IPS DF 19.7 (cell line): ENCODE data around the gene MAOA.
"Not testable (repeated sequence)": the region's sequence is repeated elsewhere in the genome, so short reads cannot be mapped to it uniquely, and the experiment has no call there.

Experiments
- DNase-seq: peaks from one replicate; pipeline ENCODE4 v3.0.0-alpha.2; 2013; ENCODE audit warnings: low read depth, low spot score

MAOA gene

GRCh38 chrX:43717161-43717560 is 61.1 kb downstream of the MAOA start:
- no peak for DNase-seq

GRCh38 chrX:43718081-43718480 is 62.0 kb downstream of the MAOA start:
- DNase-seq, result no peak

DNA sequence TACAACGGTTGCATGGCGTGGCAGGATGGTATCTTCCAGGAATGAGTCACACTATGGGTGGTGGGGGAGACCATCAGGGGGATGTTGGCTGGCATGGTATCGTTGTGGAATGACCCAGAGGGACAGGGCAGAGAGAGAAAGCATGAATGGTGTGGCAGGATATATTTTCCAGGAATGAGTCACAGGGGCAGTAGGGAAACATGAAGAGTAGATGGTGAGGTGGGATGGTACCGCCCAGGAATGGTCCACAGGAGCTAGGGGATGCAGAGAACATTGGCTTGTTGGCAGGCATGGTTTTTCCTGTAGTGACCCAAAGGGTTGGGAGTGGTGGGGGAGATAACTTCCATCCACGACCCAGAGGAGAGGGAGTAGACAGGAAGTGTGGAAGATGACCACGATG is 62.4 kb downstream of the MAOA start:
- DNase-seq, result no peak

DNA sequence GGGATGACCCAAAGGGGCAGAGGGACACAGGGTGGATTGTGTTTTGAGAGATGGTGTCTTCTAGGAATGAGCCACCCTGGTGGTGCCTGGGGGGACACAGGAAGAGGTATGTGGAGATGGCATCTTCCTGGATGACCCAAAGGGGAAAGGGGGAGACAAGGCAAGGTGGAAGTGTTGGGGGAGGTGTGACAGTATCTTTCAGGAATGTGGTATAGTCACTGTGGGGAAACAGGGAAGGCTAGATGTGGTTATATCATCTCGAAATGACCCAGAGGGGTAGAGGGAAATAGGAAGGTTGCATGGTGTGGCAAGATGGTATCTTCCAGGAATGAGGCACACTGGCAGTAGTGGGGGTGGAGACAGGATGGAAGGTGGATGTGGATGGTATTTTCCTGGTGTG is 62.9 kb downstream of the MAOA start:
- DNase-seq, result no peak

- DNase-seq, result no peak
Observed at GRCh38 chrX:43720082-43720481, 64.0 kb downstream of the MAOA start.

DNA sequence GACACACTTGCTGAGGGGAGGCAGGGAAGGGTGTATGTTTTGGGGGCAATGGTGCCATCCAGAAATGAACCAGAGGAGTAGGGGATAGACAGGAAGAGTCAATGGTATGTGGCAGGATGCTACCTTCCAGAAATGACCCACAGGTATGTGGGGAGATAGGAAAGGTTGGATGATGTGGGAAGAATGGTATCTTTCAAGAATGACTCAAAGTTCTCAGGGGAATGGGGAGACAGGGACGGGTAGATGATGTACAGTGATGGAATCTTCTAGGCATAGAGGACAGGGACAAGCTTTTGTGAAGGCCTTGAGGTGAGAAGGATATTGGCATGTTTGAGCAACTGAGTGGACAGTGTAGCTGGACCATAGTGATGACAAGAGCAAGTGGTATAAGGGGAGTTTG is 64.9 kb downstream of the MAOA start:
- no peak for DNase-seq

DNA sequence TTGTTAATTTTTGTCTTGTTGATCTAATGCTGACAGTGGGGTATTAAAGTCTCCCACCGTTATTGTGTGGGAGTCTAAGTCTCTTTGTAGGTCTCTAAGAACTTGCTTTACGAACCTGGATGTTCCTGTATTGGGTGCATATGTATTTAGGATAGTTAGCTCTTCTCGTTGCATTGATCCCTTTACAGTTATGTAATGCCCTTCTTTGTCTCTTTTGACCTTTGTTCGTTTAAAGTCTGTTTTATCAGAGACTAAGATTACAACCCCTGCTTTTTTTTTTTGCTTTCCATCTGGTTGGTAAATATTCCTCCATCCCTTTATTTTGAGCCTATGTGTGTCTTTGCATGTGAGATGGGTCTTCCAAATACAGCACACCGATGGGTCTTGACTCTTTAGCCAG is 69.1 kb downstream of the MAOA start:
- not testable (repeated sequence) for DNase-seq

- not testable (repeated sequence) for DNase-seq
Observed at GRCh38 chrX:43727254-43727653, 71.2 kb downstream of the MAOA start.

- DNase-seq, result no peak
Observed at GRCh38 chrX:43728002-43728401, 71.9 kb downstream of the MAOA start.

- DNase-seq, result no peak
Observed at GRCh38 chrX:43728966-43729365, 72.9 kb downstream of the MAOA start.

GRCh38 chrX:43731086-43731485 is 75.0 kb downstream of the MAOA start:
- DNase-seq, result no peak

- no peak for DNase-seq
Observed at GRCh38 chrX:43733699-43734098, 77.6 kb downstream of the MAOA start.

- DNase-seq, result no peak
Observed at GRCh38 chrX:43734444-43734843, 78.3 kb downstream of the MAOA start.

- DNase-seq, result no peak
Observed at GRCh38 chrX:43735534-43735933, 79.4 kb downstream of the MAOA start.

DNA sequence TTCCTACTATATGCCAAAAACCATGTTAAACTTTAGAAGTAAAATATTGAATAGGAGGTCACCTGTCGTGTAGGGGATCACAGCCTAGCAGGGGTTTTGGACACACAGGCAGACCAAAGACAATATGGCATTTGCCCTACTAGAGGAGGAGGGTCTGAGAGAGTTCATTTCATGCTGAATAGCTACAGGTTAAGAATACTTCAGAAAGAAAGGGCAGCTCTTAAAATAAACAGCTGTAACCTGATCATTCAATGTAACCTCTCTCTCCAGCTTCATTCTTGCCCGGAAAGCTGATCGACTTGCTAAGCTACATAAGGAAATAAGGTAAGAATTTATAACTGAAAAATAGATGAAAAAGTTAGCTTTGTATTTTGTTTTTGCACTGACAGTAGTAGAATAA is 79.9 kb downstream of the MAOA start:
- DNase-seq, result no peak

DNA sequence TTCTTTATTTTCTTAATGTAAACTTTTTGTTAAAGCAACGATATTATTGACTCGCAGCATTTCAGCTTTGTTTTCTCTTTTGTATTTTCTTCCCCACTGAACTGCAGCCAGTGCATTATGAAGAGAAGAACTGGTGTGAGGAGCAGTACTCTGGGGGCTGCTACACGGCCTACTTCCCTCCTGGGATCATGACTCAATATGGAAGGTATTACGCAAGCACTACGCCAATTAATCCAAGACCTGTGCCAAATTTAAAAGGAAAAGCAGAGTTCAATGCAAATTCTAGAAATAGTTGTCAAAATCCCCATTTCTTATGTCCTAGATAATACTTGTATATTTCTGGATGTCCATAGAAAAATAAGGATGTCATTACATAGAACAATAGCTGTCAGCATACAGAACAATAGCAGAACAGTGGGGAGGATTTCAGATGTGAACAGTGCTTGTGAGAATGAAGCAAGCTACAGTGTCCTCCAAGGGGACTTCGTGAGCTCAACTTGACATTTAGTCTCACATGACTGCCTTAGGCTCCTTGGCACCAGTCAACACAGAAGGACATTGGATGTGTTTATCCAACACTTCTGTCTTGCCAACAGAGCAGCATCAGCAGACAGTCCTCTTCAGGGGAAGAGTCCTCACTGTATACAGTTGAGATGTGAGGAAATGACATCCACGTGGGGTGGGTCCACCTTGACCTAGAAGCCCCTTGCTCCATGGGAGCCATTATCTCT is 85.9 kb downstream of the MAOA start:
- no peak for DNase-seq

DNA sequence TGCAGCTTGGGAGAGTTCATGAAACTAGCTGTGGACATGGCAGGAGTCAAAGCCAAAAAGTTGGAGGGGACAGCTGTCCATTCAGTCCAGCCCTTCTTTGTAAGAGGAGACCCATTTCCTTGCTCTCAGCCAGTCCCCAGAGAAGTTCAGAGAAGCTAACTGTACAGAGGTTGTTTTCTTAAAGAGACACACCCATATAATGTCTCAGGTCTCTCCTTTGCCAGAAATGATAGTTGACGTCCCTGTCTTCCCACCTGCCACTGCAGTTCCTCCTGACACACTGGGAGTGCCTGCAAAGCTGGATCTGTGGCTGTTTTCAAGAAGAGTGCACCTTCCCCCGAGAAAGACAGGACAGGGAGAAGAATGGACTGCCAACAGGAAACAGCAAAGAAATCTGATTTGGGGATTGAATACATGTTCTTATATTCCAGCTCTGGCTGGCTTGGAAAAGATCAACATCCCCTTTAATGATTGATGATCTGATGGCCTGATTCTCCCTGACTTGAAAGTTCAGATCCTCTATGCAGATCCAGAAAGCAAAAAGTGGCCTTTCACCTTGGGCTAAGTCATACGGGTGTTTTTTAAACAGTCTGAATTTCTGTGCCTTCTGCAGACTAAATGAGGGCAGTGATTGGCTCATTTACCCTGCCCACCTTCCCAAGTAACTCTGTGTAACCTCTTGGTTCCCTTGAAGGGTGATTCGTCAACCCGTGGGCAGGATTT is 87.2 kb downstream of the MAOA start:
- no peak for DNase-seq

- no peak for DNase-seq
Observed at GRCh38 chrX:43744284-43744683, 88.2 kb downstream of the MAOA start.

DNA sequence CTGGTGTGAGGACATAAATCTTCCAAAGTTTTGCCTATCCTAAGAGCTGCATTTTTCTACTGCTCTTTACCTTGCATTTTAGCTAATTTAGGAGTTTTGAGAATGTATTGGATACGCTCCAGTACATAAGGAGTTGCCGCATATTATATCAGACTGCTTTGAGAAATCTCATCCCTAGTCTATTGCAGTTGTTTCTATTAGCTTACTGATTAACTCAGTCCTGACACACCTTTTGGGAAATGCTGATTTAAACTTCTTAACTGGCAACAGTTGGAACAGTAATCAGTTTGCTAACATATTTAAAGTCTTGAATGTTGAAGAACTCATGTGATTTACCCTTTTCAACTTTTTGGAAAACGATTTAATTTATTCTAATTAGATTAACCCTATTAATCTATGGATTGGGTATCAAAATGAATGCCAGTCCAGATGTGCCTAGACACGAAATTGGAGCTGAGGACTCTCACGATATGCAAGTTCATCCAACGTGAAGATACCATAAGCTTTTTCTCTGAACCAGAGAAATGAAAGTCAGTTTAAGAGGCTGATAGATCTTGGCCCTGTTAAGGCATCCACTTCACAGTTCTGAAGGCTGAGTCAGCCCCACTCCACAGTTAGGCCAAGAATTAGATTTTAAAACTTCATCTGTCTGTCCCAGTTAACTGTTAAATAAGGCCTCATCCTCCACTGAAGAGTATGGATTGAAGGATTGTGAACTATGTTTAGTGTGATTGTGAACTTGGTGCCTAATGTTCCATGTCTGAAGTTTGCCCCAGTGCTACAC is 90.0 kb downstream of the MAOA start:
- no peak for DNase-seq

DNA sequence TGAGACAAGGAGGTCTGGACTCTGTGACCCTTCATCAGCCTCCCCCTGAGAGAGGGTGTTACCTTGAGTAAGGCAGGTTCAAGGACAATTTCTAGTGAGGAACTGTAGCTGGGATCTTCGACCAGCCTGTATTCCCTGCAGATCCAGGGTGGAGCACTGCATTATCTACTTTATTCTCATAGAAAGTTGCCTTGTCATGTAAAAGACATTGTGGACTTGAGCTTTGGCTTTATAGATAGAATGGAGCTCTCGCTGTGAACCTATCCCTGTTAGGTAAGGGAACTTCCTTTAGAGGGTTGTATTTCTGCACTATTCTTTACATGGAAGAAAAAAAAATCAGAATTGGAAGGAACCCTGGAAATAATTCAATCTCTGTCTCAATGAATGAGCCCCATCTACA is 91.4 kb downstream of the MAOA start:
- DNase-seq, result no peak

DNA sequence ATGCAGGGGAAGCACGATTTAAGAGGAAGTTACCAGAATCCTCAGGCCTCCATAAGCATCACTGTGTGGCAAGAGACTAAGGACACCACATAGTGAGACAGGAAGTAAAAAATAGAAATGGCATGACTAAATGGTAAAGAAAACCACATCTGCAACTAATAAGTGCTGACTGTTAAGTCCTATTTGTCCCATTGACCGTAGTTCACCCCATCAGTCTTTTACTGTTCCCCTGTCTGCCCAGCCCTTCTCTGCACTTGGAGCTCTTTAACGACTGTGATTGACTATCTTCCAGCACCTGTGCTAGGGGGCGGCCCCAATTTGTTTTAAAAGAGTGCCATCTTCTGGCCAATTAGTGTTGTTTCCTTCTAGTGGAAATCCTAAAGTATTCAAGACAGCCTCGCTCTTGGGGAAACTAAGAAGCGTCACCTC is 94.2 kb downstream of the MAOA start:
- no peak for DNase-seq

- no peak for DNase-seq
Observed at GRCh38 chrX:43753637-43754036, 97.5 kb downstream of the MAOA start.

DNA sequence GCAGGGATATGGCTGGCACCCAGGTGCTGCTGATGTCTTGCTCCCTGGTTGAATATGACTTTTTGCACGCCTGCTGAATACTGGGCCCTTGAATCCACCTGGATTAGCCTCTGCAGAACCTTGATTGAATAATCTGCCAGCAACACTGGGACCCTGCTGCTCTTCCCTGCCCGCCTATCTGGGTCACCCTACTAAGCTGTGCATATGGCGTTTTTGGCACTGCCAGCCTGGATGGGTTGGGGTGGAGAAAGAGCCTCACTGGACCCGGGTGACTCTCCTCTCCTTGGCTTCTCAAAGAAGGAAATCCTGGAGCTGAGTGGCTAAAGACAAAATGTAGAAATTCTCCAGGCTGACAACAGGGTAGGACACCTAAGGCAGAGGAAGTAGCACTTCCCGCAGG is 100.0 kb downstream of the MAOA start:
- no peak for DNase-seq
